CD4-positive, alpha-beta T cell treated with Interleukin-6 for 4 hours (primary cell): ENCODE results near the gene FETUB.

Experiments used
- DNase-seq: peaks from one replicate; pipeline ENCODE4 v3.0.0-alpha.2; 2020; ENCODE audit warnings: mixed read lengths

FETUB gene, protein sequence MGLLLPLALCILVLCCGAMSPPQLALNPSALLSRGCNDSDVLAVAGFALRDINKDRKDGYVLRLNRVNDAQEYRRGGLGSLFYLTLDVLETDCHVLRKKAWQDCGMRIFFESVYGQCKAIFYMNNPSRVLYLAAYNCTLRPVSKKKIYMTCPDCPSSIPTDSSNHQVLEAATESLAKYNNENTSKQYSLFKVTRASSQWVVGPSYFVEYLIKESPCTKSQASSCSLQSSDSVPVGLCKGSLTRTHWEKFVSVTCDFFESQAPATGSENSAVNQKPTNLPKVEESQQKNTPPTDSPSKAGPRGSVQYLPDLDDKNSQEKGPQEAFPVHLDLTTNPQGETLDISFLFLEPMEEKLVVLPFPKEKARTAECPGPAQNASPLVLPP

DNA sequence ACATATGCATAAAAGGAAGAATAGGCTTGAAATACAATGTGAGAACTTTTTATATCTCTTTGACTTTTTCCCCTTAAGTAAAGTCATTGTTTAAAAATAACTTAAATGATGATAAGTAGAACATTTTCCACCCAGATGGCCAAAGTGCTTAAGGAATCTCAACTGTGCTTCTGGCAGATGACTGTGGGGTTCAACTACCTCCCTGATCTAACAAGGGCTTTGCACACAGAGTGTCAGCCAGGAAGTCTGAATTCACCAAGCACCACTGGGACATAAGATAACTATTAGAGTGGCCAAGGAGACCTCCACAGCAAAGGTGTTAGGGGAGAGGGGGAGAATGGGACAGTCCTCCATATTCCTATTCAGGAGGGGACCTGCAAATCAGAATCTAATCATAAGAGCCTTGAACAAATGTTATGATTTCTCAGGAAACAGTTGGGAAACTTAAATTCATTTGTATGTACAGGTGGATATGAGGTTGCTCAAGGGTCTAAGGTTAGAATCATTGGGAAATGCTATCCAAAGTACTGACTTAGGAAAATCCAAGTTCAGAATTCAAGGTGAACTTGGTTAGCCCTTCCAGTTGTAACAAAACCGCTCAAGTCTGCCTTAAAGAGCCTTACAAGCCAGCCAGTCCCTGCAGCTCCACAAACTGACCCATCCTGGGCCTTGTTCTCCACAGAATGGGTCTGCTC lies at the start of gene FETUB:
TSS of gene FETUB (plus strand) at position 622 of the 695 bp plus-strand sequence. CDS start at position 684, 62 bp downstream.
- DNase-seq = no peak

DNA sequence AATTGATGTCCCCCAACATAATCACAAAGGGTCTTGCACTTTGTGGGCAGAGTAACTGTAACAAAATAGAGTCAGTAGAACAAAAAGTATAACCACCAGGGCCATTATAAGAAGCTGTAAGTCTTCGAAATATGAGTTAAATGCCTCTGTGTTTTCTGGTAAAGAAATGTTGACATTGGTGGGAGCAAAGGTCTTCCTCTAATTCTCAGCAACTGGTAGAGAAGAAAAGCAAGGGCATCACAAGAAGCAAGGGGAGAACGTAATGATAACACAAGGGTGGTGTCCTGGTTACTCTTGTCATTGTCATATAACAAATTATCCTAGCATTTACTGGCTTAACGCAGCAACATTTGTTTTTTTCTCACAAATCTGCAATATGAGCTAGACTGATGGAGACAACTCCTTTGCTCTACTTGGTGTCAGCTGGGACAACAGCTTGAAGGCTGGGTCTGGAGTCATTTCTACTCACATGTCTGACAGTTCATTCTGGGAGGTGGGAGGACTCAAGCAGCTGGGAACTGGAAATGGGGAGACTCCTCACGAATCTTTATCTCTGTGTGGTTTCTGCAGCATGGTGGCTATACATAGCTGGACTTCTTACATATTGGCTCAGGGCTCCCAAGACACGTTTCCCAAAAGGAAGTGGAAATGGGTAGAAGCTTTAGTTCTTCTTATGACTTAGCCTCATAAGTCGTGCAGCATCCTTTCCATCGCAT lies 49.5 kb upstream of the FETUB start:
- no peak for DNase-seq

DNA sequence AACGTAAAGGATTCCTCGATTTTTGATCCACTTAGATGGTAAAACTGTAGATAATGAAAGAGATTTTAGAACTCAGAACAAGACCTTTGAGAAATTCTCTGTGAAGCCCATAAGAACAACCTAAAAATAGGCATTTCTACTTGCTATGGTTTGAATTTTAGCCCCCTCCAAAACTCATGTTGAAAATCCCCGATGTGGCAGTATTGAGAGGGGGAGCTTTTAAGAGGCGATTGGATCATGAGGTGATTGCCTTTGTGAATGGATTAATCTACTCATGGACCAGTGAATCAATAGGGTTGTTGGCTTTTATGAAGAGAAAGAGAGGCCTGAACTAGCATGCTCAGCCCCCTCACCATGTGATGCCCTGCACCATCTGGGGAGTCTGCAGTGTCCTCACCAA lies 47.5 kb upstream of the FETUB start:
- DNase-seq = no peak

DNA sequence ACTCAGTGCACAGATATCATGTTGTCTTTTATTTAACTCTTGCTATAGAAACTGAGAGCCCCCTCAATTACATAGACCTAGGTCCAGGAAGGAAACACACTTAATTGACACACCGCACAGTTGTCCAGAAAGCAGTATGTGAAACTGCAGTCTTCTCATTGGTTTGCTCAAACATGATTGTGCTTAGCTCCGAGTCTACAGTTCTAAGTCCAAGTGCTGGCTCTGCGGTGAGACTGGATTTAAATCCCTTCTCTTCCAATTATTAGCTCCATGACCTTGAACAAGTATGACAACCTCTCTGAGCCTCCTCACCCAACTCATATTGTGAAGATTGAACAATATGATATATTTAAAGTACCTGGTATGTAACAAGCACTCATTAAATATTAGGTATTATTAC lies 46.3 kb upstream of the FETUB start:
- no peak for DNase-seq

DNA sequence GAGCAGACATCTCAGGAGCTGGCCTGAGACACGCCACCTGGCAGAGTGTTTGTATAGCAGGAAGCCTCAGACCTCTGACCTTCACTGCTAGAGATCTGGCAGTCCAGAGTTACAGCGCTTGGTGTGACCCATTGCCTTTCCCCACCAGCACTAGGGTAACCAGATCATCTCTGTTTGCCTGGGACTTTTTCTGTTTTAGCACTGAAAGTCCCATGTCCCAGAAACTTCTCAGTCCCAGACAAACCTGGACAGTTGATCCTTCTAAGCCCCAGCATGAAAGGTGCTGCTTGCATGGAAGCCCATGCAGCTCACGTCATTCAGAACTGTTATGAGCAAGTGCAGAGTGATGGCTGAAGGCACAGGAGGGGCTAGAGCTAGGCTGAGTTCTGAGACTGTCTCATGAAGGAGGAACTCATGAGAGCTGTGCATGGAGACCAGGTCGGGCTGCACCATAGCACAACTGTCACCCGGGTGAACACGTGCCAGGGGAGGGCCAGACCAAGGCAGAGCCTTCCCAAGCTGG lies 45.5 kb upstream of the FETUB start:
- DNase-seq = no peak

DNA sequence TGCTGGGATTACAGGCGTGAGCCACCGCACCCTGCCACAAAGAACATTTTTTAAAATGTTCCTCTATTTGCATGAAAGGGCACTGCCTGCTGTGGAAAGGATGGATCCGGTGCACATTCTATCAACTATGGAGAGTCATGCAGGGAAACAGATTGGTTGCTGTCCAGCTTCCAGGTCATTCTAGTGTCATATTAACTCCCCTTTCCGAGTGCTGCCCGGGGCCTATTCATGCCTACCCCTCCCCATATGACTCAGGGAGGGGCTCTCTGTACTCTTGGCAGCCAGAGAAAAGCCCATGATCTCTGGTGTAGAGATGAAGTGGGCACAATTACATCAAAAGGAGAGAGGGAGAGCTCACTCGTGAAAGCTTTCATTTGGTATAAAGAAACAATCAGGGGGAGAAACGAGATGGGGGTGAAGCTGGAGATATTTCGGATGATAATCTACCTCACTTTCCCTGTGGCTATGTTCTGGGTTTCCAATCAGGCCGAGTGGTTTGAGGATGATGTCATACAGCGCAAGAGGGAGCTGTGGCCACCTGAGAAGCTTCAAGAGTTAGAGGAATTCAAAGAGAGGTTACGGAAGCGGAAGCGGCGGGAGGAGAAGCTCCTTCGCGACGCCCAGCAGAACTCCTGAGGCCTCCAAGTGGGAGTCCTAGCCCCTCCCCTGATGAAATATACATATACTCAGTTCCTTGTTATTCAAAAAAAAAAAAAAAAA lies 43.5 kb upstream of the FETUB start:
- DNase-seq = no peak

DNA sequence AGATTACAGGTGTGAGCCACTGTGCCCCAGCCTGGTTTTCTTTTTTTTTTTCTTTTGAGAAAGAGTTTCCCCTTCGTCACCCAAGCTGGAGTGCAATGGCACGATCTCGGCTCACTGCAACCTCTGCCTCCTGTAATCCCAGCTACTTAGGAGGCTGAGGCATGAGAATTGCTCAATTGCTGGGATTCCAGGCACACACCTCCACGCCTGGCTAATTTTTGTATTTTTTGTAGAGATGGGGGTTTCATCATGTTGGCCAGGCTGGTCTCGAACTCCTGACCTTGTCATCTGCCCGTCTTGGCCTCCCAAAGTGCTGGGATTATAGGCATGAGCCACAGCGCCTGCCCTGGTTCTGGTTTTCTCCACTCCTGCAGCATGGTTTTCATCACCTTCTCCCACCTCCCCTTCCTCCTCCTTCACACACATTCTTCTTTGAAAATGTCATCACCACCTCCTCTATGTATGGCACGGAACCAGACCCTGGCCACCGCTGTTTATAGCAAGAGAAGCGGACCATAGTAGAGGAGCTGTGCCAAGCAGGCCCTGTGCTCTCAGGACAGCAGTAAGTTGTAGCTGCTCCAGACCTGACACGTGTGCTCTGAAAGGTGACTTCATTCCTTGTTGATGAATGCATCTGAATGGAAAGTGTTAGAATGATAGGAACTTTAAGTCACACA lies 42.0 kb upstream of the FETUB start:
- no peak for DNase-seq

DNA sequence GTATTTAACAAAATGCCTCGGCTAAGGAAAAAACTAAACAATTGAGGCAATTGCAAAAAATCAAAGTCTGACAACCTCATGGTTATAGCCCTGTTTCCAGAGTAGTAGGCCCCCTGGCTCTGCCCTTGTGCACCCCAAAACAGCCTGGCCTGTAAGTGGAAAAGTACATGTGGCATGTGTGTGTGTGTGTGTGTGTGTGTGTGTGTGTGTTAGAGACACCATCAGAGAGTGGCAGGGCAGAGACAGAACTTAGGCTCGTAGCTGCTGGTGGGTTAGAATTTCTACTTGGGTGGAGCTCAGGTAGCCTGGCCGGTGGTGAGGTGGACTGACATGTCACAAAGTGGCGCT lies 41.4 kb upstream of the FETUB start:
- no peak for DNase-seq

DNA sequence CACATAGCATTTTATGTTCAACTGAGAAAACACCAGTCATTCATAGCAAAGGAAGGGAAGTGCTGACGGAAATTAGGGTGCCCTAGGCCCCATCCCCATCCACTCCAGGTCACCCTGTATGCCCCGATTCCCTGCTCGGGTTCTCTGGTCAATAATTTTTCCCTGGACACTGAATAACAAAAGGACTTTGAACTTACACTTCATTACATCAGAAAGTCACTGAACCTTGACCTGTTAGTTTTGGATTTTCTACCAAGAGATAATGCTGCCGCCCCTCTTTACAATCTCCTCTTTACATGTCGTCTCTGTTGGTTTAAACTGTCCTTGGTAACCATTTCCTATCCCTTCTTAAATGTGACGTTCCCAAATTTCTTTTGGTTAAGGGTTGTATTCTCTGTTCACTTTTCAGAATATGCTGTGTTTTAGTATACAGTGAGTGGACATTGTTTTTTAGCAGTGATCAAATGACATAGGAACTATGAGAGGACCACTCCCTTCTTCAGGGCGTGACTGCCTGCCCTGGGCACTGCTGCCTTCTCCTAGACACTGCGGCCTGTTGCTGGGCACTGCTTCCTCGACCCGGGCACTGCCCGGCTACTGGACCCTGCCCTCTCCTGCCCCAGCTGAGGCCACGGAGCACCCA lies 40.9 kb upstream of the FETUB start:
- DNase-seq = no peak

DNA sequence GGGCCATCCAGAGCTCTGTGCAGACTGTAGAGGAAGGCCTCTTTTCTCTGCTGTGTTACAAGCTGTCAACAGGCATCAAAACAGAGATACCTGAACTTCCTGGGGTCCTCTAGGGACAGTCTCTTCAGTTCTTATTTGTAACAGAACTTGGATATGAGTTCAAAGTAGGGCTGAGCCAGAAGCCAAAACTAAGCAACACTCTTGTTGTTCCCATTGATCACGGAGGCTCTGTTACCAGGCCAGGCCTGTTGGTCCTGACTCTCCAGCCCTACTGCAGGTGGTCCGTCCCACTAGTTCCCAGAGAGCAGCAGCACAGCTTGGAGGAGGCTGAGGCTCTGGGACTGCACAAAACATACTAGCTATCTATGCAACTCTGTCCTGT lies 40.4 kb upstream of the FETUB start:
- DNase-seq = no peak

DNA sequence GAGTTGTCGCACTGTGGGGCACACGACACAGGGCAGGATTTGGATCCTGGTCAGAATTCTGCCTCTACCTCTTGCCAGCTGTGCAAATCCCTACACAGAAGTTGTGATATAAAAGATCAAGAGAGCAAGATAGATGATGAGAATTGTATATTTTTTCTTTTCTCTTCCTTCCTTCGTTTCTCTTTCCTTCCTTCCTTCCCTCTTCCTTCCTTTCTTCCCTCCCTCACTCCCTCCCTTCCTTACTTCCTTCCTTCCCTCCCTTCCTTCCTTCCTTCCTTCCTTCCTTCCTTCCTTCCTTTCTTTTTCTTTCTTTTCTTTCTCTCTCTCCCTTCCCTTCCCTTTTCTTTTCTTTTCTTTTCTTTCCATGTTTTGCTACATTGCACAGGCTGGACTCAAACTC lies 39.3 kb upstream of the FETUB start:
- no peak for DNase-seq

DNA sequence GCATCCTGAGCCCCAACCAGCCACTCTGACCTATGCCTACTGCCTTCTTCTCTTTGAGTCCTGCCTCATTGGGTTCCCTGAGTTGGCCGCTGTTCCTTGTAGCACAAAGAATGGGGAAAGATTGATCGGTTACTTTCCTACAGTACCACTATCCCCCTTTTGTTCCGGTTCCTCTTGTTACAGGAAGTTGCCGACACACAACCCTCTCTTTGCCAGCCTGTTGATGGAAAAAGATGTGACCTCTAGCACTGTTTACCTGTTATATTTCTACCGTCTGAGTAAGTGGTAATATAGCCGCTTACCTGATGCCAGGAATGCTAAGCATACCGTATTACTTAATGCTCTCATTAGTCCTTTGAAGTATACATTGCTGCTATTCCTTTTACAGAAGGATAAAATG lies 37.0 kb upstream of the FETUB start:
- DNase-seq = no peak

DNA sequence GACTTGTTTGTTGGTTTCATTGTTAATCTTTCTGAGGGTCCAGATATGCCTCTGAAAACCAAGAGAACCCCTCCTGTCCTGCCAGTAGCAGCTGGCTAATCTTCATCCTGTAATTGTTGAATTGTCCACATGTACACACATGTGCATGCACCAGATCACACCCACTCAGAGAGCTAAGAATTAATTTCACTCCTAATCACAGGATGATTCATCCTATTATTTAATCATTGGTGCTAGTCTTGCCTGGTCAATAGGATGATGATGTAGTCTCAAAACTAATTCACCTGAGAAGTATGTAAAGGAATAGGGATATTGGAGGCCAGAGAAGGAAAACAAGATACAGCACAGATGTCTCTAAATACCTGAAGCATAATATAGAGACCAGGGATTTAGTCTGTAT lies 35.1 kb upstream of the FETUB start:
- no peak for DNase-seq

DNA sequence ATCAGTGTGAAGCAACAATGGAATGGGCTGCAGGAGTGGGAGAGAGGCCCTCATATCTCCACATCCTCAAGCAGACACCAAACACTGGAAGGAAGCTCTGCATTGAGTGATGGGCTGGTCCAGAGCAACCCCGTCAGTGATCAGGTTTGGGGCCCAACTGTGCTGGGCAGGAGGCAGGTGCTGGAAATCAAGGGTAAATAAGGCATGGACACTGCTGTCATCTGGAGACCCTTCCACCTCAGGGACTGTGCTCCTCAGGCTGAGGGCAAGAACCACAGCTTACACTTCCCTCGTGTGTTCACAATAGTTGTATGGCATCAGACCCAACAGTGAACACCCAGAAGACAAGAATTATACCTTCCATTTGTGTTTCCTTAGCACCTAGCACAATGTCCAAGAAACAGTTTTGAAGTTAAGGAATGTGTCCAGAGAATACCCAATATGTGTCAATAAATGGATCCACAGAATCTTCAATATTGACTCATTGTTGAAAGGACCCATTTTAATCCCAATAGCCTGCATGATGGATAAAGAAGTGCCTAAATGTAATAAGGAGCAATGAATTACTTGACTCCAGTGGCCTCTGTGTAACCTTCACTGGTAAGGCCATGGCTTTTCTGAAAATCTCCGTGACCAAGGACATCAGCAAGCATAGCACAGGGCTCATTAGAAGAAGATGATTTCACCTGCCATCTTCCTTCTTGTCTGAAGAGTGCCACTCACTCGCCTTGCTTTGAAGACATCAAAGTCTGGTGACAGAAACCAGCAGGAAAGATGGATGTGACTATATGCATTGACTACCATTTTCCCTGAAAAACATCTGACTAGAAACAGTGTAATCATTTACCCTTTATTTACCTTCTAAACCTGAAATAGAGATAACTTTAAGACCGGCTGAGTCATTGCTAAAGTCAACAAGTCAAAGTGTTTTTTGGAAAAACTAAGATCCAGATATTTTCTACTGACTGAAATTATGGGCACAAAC lies 34.3 kb upstream of the FETUB start:
- no peak for DNase-seq

DNA sequence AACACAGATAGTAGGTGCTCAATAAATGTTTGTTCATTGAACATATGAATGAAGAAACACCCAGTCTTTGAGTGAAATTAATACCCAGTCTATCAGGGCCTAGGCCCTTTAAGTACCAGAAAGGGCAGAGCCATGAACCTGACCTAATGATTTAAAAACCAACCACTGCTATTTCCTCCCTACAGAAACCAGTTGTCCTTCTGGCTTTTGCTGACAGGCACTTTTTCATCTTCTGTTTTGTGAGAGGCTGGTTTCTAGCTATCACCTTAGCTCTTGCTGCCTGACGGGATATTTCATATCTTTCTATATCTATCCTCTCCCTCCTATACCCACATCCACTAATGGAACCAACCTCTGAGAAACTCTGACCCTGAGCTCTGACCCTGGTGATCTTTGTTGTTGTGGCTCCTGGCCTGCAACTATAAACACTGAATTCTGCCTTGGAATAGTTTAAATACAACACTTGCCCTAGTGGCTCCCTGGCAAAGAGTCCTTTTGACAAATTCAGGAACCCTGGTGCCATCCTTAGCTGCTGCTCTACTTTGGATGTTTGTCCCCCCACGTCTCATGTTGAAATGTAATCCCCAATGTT lies 31.5 kb upstream of the FETUB start:
- DNase-seq = no peak

DNA sequence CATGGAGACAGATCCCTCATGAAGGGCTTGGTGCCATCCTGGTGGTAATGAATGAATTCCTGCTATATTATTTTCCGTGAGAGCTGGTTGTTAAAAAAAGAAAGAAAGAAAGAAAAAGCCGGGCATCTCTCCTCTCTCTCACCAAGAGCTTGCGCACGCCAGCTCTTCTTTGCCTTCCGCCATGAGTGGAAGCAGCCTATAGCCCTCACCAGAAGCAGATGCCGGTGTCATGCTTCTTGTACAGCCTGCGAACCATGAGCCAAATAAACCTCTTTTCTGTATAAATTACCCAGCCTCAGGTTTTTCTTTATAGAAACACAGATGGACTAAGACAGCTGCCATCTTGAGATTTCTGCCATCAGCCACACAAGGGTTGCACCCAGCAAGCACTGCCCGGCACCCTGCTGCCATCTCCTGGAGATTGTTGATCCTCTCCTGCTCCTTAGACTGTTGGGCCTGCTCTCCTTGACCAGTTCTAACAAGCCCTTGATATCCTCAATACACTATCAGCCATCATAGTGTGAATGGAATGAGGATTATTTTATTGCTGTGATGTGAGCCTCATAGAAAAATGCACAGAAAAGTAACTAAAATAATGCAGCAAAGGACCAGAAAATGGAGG lies 30.8 kb upstream of the FETUB start:
- no peak for DNase-seq

DNA sequence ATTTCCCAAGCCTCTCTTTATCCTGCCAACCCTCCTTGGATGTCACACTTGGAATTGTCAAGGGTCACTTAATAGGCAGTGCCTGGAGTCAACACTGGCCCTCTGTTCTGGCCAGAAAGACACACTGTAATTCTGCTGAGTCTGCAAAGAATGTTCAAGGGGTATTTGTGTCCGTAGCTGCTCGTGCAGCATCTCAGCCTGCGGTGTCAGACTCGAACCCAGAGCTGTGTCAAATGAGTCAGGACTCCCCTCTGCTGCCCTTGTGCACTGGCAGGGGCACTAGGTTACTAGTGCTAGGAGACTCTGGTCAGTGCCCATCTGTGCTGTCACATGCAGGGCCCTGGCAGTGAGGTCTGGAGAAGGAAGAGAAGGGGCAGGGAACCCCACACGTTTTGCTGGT lies 28.1 kb upstream of the FETUB start:
- DNase-seq = no peak

DNA sequence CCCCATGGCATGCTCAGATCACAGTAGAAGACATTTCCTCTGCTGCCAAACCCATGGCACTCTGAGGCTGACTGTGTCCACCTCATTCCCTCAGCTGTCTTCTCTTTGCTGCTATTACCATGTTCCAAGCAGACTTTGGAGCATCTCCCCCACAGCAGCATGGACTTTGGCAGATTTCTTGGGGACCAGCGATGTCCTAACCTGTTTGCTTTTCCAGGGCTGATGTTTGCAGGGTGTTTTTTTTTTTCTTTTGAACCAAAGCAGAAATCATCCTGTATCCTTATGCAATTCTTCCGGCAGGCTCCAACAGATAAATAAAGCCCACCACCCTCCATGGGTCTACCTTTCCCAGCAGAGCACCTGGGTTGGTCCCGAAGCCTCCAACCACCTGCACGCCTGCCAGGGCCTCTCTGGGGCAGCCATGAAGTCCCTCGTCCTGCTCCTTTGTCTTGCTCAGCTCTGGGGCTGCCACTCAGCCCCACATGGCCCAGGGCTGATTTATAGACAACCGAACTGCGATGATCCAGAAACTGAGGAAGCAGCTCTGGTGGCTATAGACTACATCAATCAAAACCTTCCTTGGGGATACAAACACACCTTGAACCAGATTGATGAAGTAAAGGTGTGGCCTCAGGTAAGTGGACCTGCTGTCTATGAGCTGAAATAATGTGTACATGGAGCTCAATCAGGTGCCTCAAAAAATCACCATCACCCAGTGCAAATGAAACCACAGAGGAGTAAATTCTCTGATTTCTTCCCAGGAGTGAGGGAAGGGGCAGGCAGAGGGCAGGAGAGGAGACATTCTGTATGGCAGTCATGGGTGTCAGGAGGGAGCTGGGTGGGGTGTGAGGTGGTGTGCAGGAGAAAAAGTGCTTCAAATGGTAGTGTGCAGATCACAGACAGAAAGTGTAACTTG lies 27.2 kb upstream of the FETUB start, which contains the start of gene AHSG:
TSS of gene AHSG (plus strand) at position 340 of the 916 bp plus-strand sequence. CDS start at position 422, 82 bp downstream.
- no peak for DNase-seq
